Lower lobe of right lung (tissue), 2 donors: ENCODE measurements around the gene TPH2. TPM values are rescaled to one million over a fixed set of nuclear protein-coding genes. Genes with fewer than 3 reads are reported as not detected.

Experiments used
- ATAC-seq, 2 donors: fragments of 200-7000 bp; cut with Tn5 transposase; one replicate each; pipeline ENCODE4 v1.9.1; 2020 to 2022; ENCODE audit warnings: mild to moderate bottlenecking in 2 of 2, moderate library complexity in 2 of 2
- DNase-seq: peaks from one replicate; pipeline ENCODE4 v3.0.0-alpha.2; 2020
- H3K27ac ChIP-seq: fragments of 200-600 bp; one replicate; pipeline ENCODE4 v1.8.0; 2022
- H3K27me3 ChIP-seq: fragments of 200-600 bp; one replicate; pipeline ENCODE4 v1.8.0; 2022; ENCODE audit warnings: low read depth
- H3K36me3 ChIP-seq: fragments of 200-600 bp; one replicate; pipeline ENCODE4 v1.8.0; 2022; ENCODE audit warnings: mild to moderate bottlenecking
- H3K4me1 ChIP-seq: fragments of 200-600 bp; one replicate; pipeline ENCODE4 v1.8.0; 2022
- H3K4me3 ChIP-seq: fragments of 200-600 bp; one replicate; pipeline ENCODE4 v1.8.0; 2022; ENCODE audit warnings: mild to moderate bottlenecking
- H3K9me3 ChIP-seq: fragments of 200-600 bp; one replicate; pipeline ENCODE4 v1.8.0; 2022
- CTCF ChIP-seq: fragments of 200-600 bp; IDR thresholded peaks from one replicate; pipeline ENCODE4 v1.8.0; 2022; ENCODE audit warnings: antibody characterized with exemption, mild to moderate bottlenecking
- intact Hi-C: fragments of 100-400 bp; cut with DNase I; formaldehyde crosslinking; loops from one replicate; pipeline ENCODE4 v1.11.0; 2022
- total RNA-seq: library from RNA; stranded (reverse); fragmentation: NEBNext Ultra II Directional; extraction: Animal tissue kit (Norgen Biotek cat#: 25700); gene quantifications from one replicate; pipeline ENCODE4 v1.2.1, GENCODE V29; 2021
- donor health status: DM: no; HTN: yes; CAD: no; lungs with severe emphysema.

TPH2 gene
- total RNA-seq, 1 donor from 2014 or later, result not detected

- ATAC-seq (no peak), DNase-seq (no peak)
- H3K9me3 ChIP-seq, result no peaks in the 10 kb centered on the region
- no peaks in the 10 kb centered on the region for H3K27me3 ChIP-seq
- H3K4me1 ChIP-seq, result no peaks in the 10 kb centered on the region
- no peak overlapping the region for H3K27ac ChIP-seq
- H3K36me3 ChIP-seq, result no peaks in the 10 kb centered on the region
- TF ChIP-seq CTCF, result no peak
- intact Hi-C loops, result no loop called here
- H3K4me3 ChIP-seq, result no peak overlapping the region
Measured at GRCh38 chr12:72075401-72075800, 136.8 kb downstream of the TPH2 start.

GRCh38 chr12:72075891-72076557 lies 137.4 kb downstream of the TPH2 start:
- no peak for ATAC-seq

GRCh38 chr12:72076558-72076915 lies 137.9 kb downstream of the TPH2 start:
- no peak for ATAC-seq
- no peak for TF ChIP-seq CTCF
- Histone ChIP-seq H3K4me3 (no peak overlapping the region), H3K27ac (no peak overlapping the region), H3K36me3 (no peaks in the 10 kb centered on the region), H3K27me3 (no peaks in the 10 kb centered on the region), H3K4me1 (no peaks in the 10 kb centered on the region), H3K9me3 (no peaks in the 10 kb centered on the region)
- intact Hi-C loops, result no loop called here
- no peak for DNase-seq

More at GRCh38 chr12:72075891-72076557, 137.4 kb downstream of the TPH2 start:
- intact Hi-C loops, result no loop called here
- no peak overlapping the region for H3K4me3 ChIP-seq
- no peaks in the 10 kb centered on the region for H3K9me3 ChIP-seq
- H3K27me3 ChIP-seq, result no peaks in the 10 kb centered on the region
- H3K27ac ChIP-seq, result no peak overlapping the region
- no peak for DNase-seq
- H3K4me1 ChIP-seq, result no peaks in the 10 kb centered on the region
- no peaks in the 10 kb centered on the region for H3K36me3 ChIP-seq
- TF ChIP-seq CTCF, result no peak

GRCh38 chr12:72077111-72077820 lies 138.6 kb downstream of the TPH2 start:
- Histone ChIP-seq H3K9me3 (no peaks in the 10 kb centered on the region), H3K36me3 (no peaks in the 10 kb centered on the region), H3K27me3 (no peaks in the 10 kb centered on the region), H3K4me1 (no peaks in the 10 kb centered on the region), H3K4me3 (no peak overlapping the region), H3K27ac (no peak overlapping the region)
- no peak for ATAC-seq
- intact Hi-C loops, result no loop called here
- no peak for DNase-seq
- no peak for TF ChIP-seq CTCF

DNA sequence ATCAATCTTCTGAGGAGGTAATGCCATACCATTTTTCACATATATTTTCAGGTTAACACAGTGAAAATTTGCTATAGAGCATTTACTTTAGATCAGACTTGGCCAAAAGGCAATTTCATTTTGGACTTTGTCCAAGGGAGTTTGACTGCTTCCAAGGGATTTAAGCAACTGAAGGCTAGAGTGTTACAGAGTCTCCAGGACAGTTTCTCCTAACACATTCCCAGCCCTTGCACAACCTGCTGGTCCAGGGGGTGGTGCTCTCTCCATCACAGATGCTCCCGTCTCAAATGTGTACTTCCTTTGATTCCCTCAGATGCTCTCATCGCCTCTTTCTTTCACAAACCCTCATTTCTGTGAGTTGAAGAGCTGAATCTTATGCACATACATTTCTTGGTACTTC lies 143.1 kb downstream of the TPH2 start:
- TF ChIP-seq CTCF, result no peak
- H3K27ac ChIP-seq, result no peak overlapping the region
- no peak overlapping the region for H3K4me3 ChIP-seq
- H3K9me3 ChIP-seq, result no peaks in the 10 kb centered on the region
- no peaks in the 10 kb centered on the region for H3K4me1 ChIP-seq
- intact Hi-C loops, result no loop called here
- DNase-seq (no peak), ATAC-seq (no peak)
- no peaks in the 10 kb centered on the region for H3K27me3 ChIP-seq
- no peaks in the 10 kb centered on the region for H3K36me3 ChIP-seq

Other genes starting within 250 kb of the TPH2 start
- 67.1 TPM for gene RAB21, start 184.0 kb upstream of the TPH2 start, total RNA-seq
- gene TBC1D15, start 99.1 kb upstream of the TPH2 start, total RNA-seq, result 66.5 TPM